HepG2 (cell line): Measurements from ENCODE around the gene HDAC4. TPM values are rescaled to one million over a fixed set of nuclear protein-coding genes. Genes with fewer than 3 reads are reported as not detected.

Experiments
- ATAC-seq: fragments of 200-7000 bp; cut with Tn5 transposase; 3 replicates; pipeline ENCODE4 v1.9.1; 2020; ENCODE audit warnings: mild to moderate bottlenecking, moderate library complexity
- BruUV-seq: library from RNA; stranded (reverse); fragments of 400-500 nt; replicated peaks from 2 replicates; lab custom pipeline; 2021; lab: Mats Ljungman, UMichigan
- CTCF ChIA-PET: fragments of 300-600 bp; formaldehyde crosslinking; extraction: SDS; loops from one replicate; lab custom pipeline; 2021; ENCODE audit warnings: low total read pairs, inconsistent platforms, low intra/inter-chr PET ratio; lab: Yijun Ruan, JAX
- POLR2A ChIA-PET: fragments of 350-600 bp; sonication (Branson Sonifier 250); formaldehyde crosslinking; loops from one replicate; lab custom pipeline; 2020; ENCODE audit warnings: antibody characterized with exemption, inconsistent platforms; lab: Yijun Ruan, JAX
- DNase-seq: peaks from one replicate; pipeline ENCODE4 v3.0.0-alpha.2; 2015; ENCODE audit warnings: low spot score
- FAIRE-seq: peaks from 3 replicates; lab custom pipeline; 2011; peaks lifted over from hg19 to GRCh38; lab: Jason Lieb, UNC
- H2AFZ ChIP-seq: one replicate; pipeline ENCODE4 v1.6.1; 2011; ENCODE audit warnings: low read length, inconsistent platforms
- H3K27ac ChIP-seq: fragments of 300-600 bp; 3 replicates; pipeline ENCODE4 v1.8.0; 2011; ENCODE audit warnings: mixed run types, mild to moderate bottlenecking, mixed read lengths, low read length, inconsistent platforms; ENCODE audit not compliant: insufficient read depth; ENCODE audit errors: extremely low read length
- H3K27me3 ChIP-seq, 2 experiments: fragments of 200-600 bp in 1 of 2; 2 replicates in 1 of 2; 3 replicates in 1 of 2; pipeline versions ENCODE4 v1.6.0 to v1.8.0; 2011; ENCODE audit warnings: low read length in 2 of 2, mild to moderate bottlenecking in 2 of 2, moderate library complexity in 2 of 2, inconsistent platforms in 1 of 2; ENCODE audit not compliant: insufficient read depth in 2 of 2, control insufficient read depth in 1 of 2
- H3K36me3 ChIP-seq, 2 experiments: fragments of 200-600 bp in 1 of 2; replicated peaks in 1 of 2; 2 replicates in 1 of 2; 3 replicates in 1 of 2; pipeline versions ENCODE4 v1.5.1 to v1.8.0; 2011; ENCODE audit warnings: low read length in 2 of 2, inconsistent platforms in 1 of 2; ENCODE audit not compliant: insufficient read depth in 2 of 2, control insufficient read depth in 1 of 2
- H3K4me1 ChIP-seq: 2 replicates; pipeline ENCODE4 v1.5.1; 2012; ENCODE audit warnings: low read length, inconsistent platforms; ENCODE audit not compliant: insufficient read depth
- H3K4me2 ChIP-seq: 2 replicates; pipeline ENCODE4 v1.6.0; 2011; ENCODE audit warnings: low read depth, low read length, inconsistent platforms
- H3K4me3 ChIP-seq, 3 experiments: fragments of 200-600 bp in 1 of 3; sonication (generic), shearing (Covaris generic) in 1 of 3; replicated peaks in 1 of 3; 2 replicates each; pipeline ENCODE4 v1.5.1; 2011 to 2016; ENCODE audit warnings: low read length in 3 of 3, inconsistent platforms in 2 of 3, low read depth in 2 of 3, mild to moderate bottlenecking in 2 of 3, control low read depth in 1 of 3, mixed read lengths in 1 of 3; ENCODE audit not compliant: insufficient read depth in 1 of 3
- H3K79me2 ChIP-seq: one replicate; pipeline ENCODE4 v1.6.1; 2011; ENCODE audit warnings: low read length, inconsistent platforms; ENCODE audit not compliant: insufficient read depth
- H3K9ac ChIP-seq: 2 replicates; pipeline ENCODE4 v1.6.0; 2011; ENCODE audit warnings: mild to moderate bottlenecking, low read depth, low read length, inconsistent platforms; ENCODE audit not compliant: insufficient read depth
- H3K9me3 ChIP-seq: 2 replicates; pipeline ENCODE4 v1.5.1; 2012; ENCODE audit warnings: mild to moderate bottlenecking, low read length
- H4K20me1 ChIP-seq: 2 replicates; pipeline ENCODE4 v1.6.0; 2011; ENCODE audit warnings: inconsistent platforms, mild to moderate bottlenecking, low read length, moderate library complexity; ENCODE audit not compliant: insufficient read depth
- AGO2 ChIP-seq: fragments of 200-400 bp; formaldehyde crosslinking; optimal IDR thresholded peaks from 2 replicates; pipeline ENCODE3; 2017; ENCODE audit warnings: mild to moderate bottlenecking, low read depth, low read length, moderate library complexity
- FOSL1 ChIP-seq: sonication (generic); formaldehyde crosslinking; IDR thresholded peaks from 2 replicates; pipeline ENCODE4 v1.9.0; 2021; ENCODE audit warnings: missing genetic modification reagents, borderline replicate concordance
- FOXC1 ChIP-seq: sonication (generic); formaldehyde crosslinking; IDR thresholded peaks from 2 replicates; pipeline ENCODE4 v1.8.0; 2022; ENCODE audit warnings: mild to moderate bottlenecking, missing genetic modification reagents, borderline replicate concordance
- NAIF1 ChIP-seq: sonication (generic); formaldehyde crosslinking; IDR thresholded peaks from 2 replicates; pipeline ENCODE4 v1.5.0; 2020; ENCODE audit warnings: mild to moderate bottlenecking, missing genetic modification reagents, borderline replicate concordance
- NBN ChIP-seq: fragments of 450-650 bp; conservative IDR thresholded peaks from 2 replicates; pipeline ENCODE4 v1.6.1; 2017
- SPEN ChIP-seq: sonication (generic); formaldehyde crosslinking; IDR thresholded peaks from 2 replicates; pipeline ENCODE4 v1.5.1; 2020; ENCODE audit warnings: low read depth, mild to moderate bottlenecking, missing genetic modification reagents
- THAP11 ChIP-seq: IDR thresholded peaks from 2 replicates; pipeline ENCODE4 v1.6.1; 2016; ENCODE audit warnings: missing biosample characterization, missing genetic modification reagents
- ZFX ChIP-seq: sonication (generic); formaldehyde crosslinking; IDR thresholded peaks from 2 replicates; pipeline ENCODE4 v1.4.0; 2020; ENCODE audit warnings: mild to moderate bottlenecking, low read depth, missing genetic modification reagents, moderate library complexity
- ZNF644 ChIP-seq: IDR thresholded peaks from 2 replicates; pipeline ENCODE4 v1.6.1; 2016; ENCODE audit warnings: low read depth
- ZNF724P ChIP-seq: sonication (generic); formaldehyde crosslinking; IDR thresholded peaks from 2 replicates; pipeline ENCODE4 v1.8.0; 2022; ENCODE audit warnings: missing genetic modification reagents, borderline replicate concordance
- ZNF775 ChIP-seq: sonication (generic); formaldehyde crosslinking; IDR thresholded peaks from 2 replicates; pipeline ENCODE4 v1.4.0; 2020; ENCODE audit warnings: missing genetic modification reagents, mild to moderate bottlenecking, moderate library complexity, borderline replicate concordance
- WGBS: methylation state at CpG from one replicate; pipeline ENCODE4 v1.1.6; 2017; ENCODE audit warnings: low lambda C conversion rate; 5-methylcytosine and 5-hydroxymethylcytosine counted together
- in situ Hi-C: cut with HindIII; loops from 2 replicates; pipeline ENCODE4 v1.10.0; 2017; ENCODE audit warnings: low pct_unique_long_range_greater_than_20kb; ENCODE audit not compliant: extremely low pct_ligation_motif_present
- intact Hi-C: fragments of 100-400 bp; cut with micrococcal nuclease; formaldehyde crosslinking; loops from one replicate; pipeline ENCODE4 v1.10.0; 2022; ENCODE audit not compliant: unreplicated experiment
- polyA plus RNA-seq, 8 experiments: library from polyadenylated mRNA; depleted of rRNA in 3 of 8; stranded (reverse) in 7 of 8; unstranded in 1 of 8; fragments of >200 nt; fragmentation: Illumina TruSeq in 4 of 8; extraction: Trizol in 4 of 8; gene quantifications; 2 replicates each; pipeline versions ENCODE4 v1.2.1 to v1.2.3, GENCODE V29; 2011 to 2016; ENCODE audit warnings: low read depth in 4 of 8, missing spikeins in 1 of 8, mixed read lengths in 1 of 8; ENCODE audit not compliant: insufficient read depth in 1 of 8
- total RNA-seq, 5 experiments: library from RNA; depleted of rRNA; stranded (reverse); fragments of >200 nt; fragmentation: Illumina TruSeq; extraction: Trizol; gene quantifications; 2 replicates each; pipeline ENCODE4 v1.2.3, GENCODE V29; 2016; ENCODE audit warnings: low read depth in 1 of 5
- TF ChIP-seq, protein P1 (sequence below): sonication (generic); formaldehyde crosslinking; IDR thresholded peaks from 2 replicates; pipeline ENCODE4 v1.8.0; 2022; ENCODE audit warnings: low read depth, missing genetic modification reagents

The HDAC4 gene
- total and polyA plus RNA-seq, 2 of the 13 experiments (the other 11 are each of a cell fraction or from before 2014, with no cell fraction given) = 10.1 to 11.5 TPM

DNA sequence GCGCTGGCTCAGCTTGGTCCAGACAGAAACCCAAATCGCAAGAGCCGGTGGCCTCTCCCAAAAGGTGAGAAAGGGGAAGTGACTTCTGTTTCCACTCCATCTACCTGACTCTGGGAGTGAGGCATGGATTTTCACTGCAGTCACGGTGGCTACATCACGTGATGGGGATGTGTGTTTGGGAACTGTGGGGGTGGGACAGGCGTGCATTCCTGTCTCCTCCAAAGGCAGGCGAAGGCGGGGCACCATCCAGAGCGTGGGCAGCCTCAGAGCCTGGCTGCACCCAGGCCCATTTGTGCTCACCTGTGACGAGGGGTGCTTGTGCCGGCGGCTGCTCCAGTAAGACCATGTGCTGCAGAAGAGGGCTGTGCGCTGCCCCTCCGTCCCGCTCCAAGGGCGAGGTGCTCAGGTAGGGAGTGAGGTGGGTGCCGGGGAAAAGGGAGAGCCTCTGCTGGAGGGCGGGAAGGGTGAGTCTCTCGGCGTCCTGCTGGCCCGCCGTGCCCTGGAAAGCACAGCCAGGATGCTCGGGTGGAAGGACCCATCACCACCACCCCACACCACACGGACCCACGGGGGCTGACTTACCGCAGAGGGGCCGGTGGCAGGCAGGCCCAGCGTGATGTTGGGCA lies 266.8 kb downstream of the HDAC4 start:
- DNase-seq (no peak), FAIRE-seq (no peak), ATAC-seq (no peak)
- no TSS peak for BruUV-seq
- ChIA-PET POLR2A (no interaction called here), CTCF (no interaction called here)
- H2AFZ ChIP-seq = no peak overlapping the region
- H3K9ac ChIP-seq = no peak overlapping the region
- no peak overlapping the region for H3K4me2 ChIP-seq
- in situ Hi-C loops (no loop called here), intact Hi-C loops (no loop called here)
- no peaks in the 10 kb centered on the region for H3K27me3 ChIP-seq
- H3K27ac ChIP-seq = no peak overlapping the region
- H3K4me3 ChIP-seq = no peak overlapping the region
- H3K36me3 ChIP-seq = peaks cover 21 to 74% of the 10 kb centered on the region in 2 experiments
- 94% methylated on average over 27 of the region's 28 CpGs for WGBS
- peaks cover 3% of the 10 kb centered on the region; the same call in 1 of the 2 replicates for H4K20me1 ChIP-seq
- no peaks in the 10 kb centered on the region for H3K4me1 ChIP-seq
- TF ChIP-seq AGO2 (peak; percentile 39), THAP11 (CRISPR knock-in tag) (no peak), ZFX (no peak)
- no peaks in the 10 kb centered on the region for H3K9me3 ChIP-seq
- H3K79me2 ChIP-seq = no peaks in the 10 kb centered on the region

DNA sequence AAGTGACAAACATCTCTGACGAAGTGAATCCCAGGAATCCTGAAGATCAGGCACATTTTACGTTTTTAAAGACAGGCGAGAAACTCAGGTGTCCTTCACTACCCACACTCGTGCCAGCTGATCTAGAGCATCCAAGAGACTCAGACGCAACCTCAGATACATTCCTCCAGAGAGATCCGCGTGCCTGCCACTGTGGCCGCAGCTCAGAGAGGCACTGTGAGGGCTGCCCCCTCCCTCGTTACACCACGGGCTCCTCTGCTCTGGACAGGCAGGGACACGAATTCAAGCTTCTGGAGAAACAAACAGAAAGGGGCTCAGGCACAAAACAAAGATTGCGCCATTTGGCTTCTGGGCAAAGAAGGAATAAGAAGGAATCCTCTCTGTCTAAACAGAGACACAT lies 268.0 kb downstream of the HDAC4 start:
- intact Hi-C loops (no loop called here), in situ Hi-C loops (no loop called here)
- peaks cover 3% of the 10 kb centered on the region; the same call in 1 of the 2 replicates for H4K20me1 ChIP-seq
- POLR2A ChIA-PET = no interaction called here
- 92% methylated on average over 12 of the region's 12 CpGs for WGBS
- no peak for TF ChIP-seq FOXC1 (CRISPR knock-in tag)
- TF ChIP-seq ZNF644 (CRISPR knock-in tag) = no peak
- TF ChIP-seq, protein P1, sequence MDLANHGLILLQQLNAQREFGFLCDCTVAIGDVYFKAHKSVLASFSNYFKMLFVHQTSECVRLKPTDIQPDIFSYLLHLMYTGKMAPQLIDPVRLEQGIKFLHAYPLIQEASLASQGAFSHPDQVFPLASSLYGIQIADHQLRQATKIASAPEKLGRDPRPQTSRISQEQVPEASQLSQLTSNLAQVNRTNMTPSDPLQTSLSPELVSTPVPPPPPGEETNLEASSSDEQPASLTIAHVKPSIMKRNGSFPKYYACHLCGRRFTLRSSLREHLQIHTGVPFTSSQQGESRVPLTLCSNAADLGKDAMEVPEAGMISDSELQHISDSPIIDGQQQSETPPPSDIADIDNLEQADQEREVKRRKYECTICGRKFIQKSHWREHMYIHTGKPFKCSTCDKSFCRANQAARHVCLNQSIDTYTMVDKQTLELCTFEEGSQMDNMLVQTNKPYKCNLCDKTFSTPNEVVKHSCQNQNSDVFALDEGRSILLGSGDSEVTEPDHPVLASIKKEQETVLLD (CRISPR knock-in tag) = no peak
- TF ChIP-seq ZNF724P = no peak
- TF ChIP-seq ZNF775 (CRISPR knock-in tag) = no peak
- TF ChIP-seq FOSL1 (CRISPR knock-in tag) = no peak
- no peak for TF ChIP-seq SPEN (CRISPR knock-in tag)
- no peak for TF ChIP-seq NAIF1
- no peak for TF ChIP-seq NBN
- H3K4me1 ChIP-seq = peaks cover 4% of the 10 kb centered on the region
- no peaks in the 10 kb centered on the region for H3K79me2 ChIP-seq
- no peak overlapping the region for H3K4me3 ChIP-seq
- no peak for DNase-seq
- no TSS peak for BruUV-seq
- H2AFZ ChIP-seq = no peak overlapping the region
- H3K4me2 ChIP-seq = no peak overlapping the region
- H3K27ac ChIP-seq = no peak overlapping the region
- CTCF ChIA-PET = no interaction called here
- H3K9me3 ChIP-seq = no peaks in the 10 kb centered on the region
- peaks cover 21 to 70% of the 10 kb centered on the region in 2 experiments for H3K36me3 ChIP-seq
- H3K9ac ChIP-seq = no peak overlapping the region
- ATAC-seq = no peak
- no peaks in the 10 kb centered on the region for H3K27me3 ChIP-seq
- FAIRE-seq = no peak
